A549 (cell line): ENCODE results near the gene ACOX1. TPM values are rescaled to one million over a fixed set of nuclear protein-coding genes. Genes with fewer than 3 reads are reported as not detected.

Experiments used
- ATAC-seq, 2 experiments: fragments of 200-7000 bp in 1 of 2; fragments of >200 bp in 1 of 2; cut with Nextera tagmentation in 1 of 2; cut with Tn5 transposase in 1 of 2; 3 replicates each; pipeline versions ENCODE4 v1.8.0 to v1.9.1; 2018 to 2020; ENCODE audit warnings: mild to moderate bottlenecking in 1 of 2, moderate library complexity in 1 of 2
- CTCF ChIA-PET: fragments of 300-600 bp; sonication (Branson Sonifier 250); formaldehyde crosslinking; extraction: SDS; loops from one replicate; lab custom pipeline; 2021; ENCODE audit warnings: antibody characterized with exemption, inconsistent platforms; lab: Yijun Ruan, JAX
- POLR2A ChIA-PET: fragments of 350-600 bp; formaldehyde crosslinking; extraction: SDS; loops from one replicate; lab custom pipeline; 2021; ENCODE audit warnings: antibody characterized with exemption, inconsistent platforms; lab: Yijun Ruan, JAX
- DNase-seq, 2 experiments: peaks; one replicate each; pipeline versions ENCODE4 v3.0.0 to v3.0.0-alpha.2; 2011 to 2016; ENCODE audit warnings: low read depth in 1 of 2, low spot score in 1 of 2
- FAIRE-seq: peaks from 2 replicates; lab custom pipeline; 2011; peaks lifted over from hg19 to GRCh38; lab: Jason Lieb, UNC
- H3K27ac ChIP-seq, 2 experiments: fragments of >200 bp; sonication (Bioruptor Twin); formaldehyde crosslinking; 3 replicates each; pipeline ENCODE4 v1.5.1; 2016 to 2017
- H3K4me1 ChIP-seq: fragments of >200 bp; sonication (Bioruptor Twin); formaldehyde crosslinking; 3 replicates; pipeline ENCODE4 v1.6.1; 2016
- H3K4me2 ChIP-seq: fragments of >200 bp; sonication (Bioruptor Twin); formaldehyde crosslinking; 3 replicates; pipeline ENCODE4 v1.6.1; 2016
- H3K4me3 ChIP-seq: fragments of >200 bp; sonication (Bioruptor Twin); formaldehyde crosslinking; 3 replicates; pipeline ENCODE4 v1.5.1; 2016
- H3K9me3 ChIP-seq: fragments of >200 bp; sonication (Bioruptor Twin); formaldehyde crosslinking; 3 replicates; pipeline ENCODE4 v1.6.1; 2016
- CHD4 ChIP-seq: fragments of 200-600 bp; sonication (generic); IDR thresholded peaks from 2 replicates; pipeline ENCODE4 v1.6.1; 2016; ENCODE audit warnings: antibody characterized with exemption, mild to moderate bottlenecking, borderline replicate concordance
- EP300 ChIP-seq, 2 experiments: fragments of >200 bp; sonication (Bioruptor Twin); formaldehyde crosslinking; IDR thresholded peaks; 2 replicates in 1 of 2; 3 replicates in 1 of 2; pipeline ENCODE4 v1.6.1; 2016 to 2017
- HOXA7 ChIP-seq: fragments of 250-450 bp; sonication (Bioruptor Pico); IDR thresholded peaks from 2 replicates; pipeline ENCODE4 v1.5.0; 2020; ENCODE audit warnings: mild to moderate bottlenecking, moderate library complexity
- HOXB13 ChIP-seq: fragments of 250-450 bp; sonication (Bioruptor Pico); IDR thresholded peaks from 2 replicates; pipeline ENCODE4 v1.5.0; 2020; ENCODE audit warnings: low read depth, mild to moderate bottlenecking, moderate library complexity
- HOXB5 ChIP-seq: fragments of 250-450 bp; sonication (Bioruptor Pico); IDR thresholded peaks from 2 replicates; pipeline ENCODE4 v1.5.0; 2020; ENCODE audit warnings: mild to moderate bottlenecking, moderate library complexity
- MAZ ChIP-seq: fragments of 150-350 bp; IDR thresholded peaks from 2 replicates; pipeline ENCODE4 v1.6.1; 2014; ENCODE audit warnings: antibody characterized with exemption, low read depth, low read length, borderline replicate concordance
- NFE2L2 ChIP-seq: fragments of 150-350 bp; conservative IDR thresholded peaks from 2 replicates; pipeline ENCODE4 v1.6.1; 2014; ENCODE audit warnings: low read length
- RAD21 ChIP-seq, 2 experiments: fragments of >200 bp in 1 of 2; sonication (Bioruptor Twin) in 1 of 2; formaldehyde crosslinking in 1 of 2; IDR thresholded peaks in 1 of 2; conservative IDR thresholded peaks in 1 of 2; 2 replicates in 1 of 2; 3 replicates in 1 of 2; pipeline ENCODE4 v1.6.1; 2012 to 2018; ENCODE audit warnings: inconsistent platforms in 1 of 2
- RNF2 ChIP-seq: fragments of 200-600 bp; sonication (generic); IDR thresholded peaks from 2 replicates; pipeline ENCODE4 v1.6.1; 2016; ENCODE audit warnings: low read depth, mild to moderate bottlenecking, antibody characterized with exemption, moderate library complexity, borderline replicate concordance
- ZC3H11A ChIP-seq: fragments of 450-650 bp; IDR thresholded peaks from 2 replicates; pipeline ENCODE4 v1.6.1; 2014; ENCODE audit warnings: antibody characterized with exemption, mild to moderate bottlenecking
- WGBS: methylation state at CpG from one replicate; pipeline ENCODE4 v1.1.6; 2017; ENCODE audit errors: missing lambda C conversion rate; 5-methylcytosine and 5-hydroxymethylcytosine counted together
- polyA plus RNA-seq, 4 experiments: library from polyadenylated mRNA; depleted of rRNA in 3 of 4; stranded (reverse); fragments of >200 nt; fragmentation: RNase III in 1 of 4; extraction: RNeasy Plus Mini Kit Qiagen cat#74134 plus additional on column Dnase treatment in 1 of 4; gene quantifications; 2 replicates in 3 of 4; 3 replicates in 1 of 4; pipeline ENCODE4 v1.2.3, GENCODE V29; 2011 to 2017
- TF ChIP-seq, protein P1 (sequence below): IDR thresholded peaks from 2 replicates; pipeline ENCODE4 v1.6.1; 2012
- TF ChIP-seq, protein P2 (sequence below): fragments of 250-450 bp; sonication (Bioruptor Pico); IDR thresholded peaks from 2 replicates; pipeline ENCODE4 v1.5.0; 2020; ENCODE audit warnings: low read depth, mild to moderate bottlenecking, moderate library complexity
- TF ChIP-seq, protein P3 (sequence below): IDR thresholded peaks from 2 replicates; pipeline ENCODE4 v1.6.1; 2012
- TF ChIP-seq, protein P4 (sequence below): fragments of >200 bp; sonication (Bioruptor Twin); formaldehyde crosslinking; IDR thresholded peaks from 3 replicates; pipeline ENCODE4 v1.5.1; 2016
- TF ChIP-seq, protein P5 (sequence below): fragments of 450-650 bp; IDR thresholded peaks from 2 replicates; pipeline ENCODE4 v1.6.1; 2014; ENCODE audit warnings: antibody characterized with exemption

The ACOX1 gene
- polyA plus RNA-seq, 2 of the 4 experiments (the other 2 are of a cell fraction), result 17.9 to 31.1 TPM

DNA sequence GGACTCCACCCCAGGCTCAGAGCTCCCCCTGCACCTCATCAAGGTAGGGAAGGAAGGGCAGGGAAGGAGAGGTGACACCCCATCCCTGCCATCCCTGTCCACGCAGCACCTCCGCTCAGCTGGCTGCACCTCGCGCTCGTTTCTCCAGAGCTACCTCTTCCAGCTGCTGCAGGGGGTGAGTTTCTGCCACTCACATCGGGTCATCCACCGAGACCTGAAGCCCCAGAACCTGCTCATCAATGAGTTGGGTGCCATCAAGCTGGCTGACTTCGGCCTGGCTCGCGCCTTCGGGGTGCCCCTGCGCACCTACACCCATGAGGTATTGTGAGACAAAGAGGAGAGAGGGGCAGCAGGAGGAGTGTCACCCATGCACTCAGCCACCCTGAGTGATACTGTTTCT is 23.1 kb upstream of the ACOX1 start (continued):
- no peak for TF ChIP-seq RNF2
- TF ChIP-seq, all 56 proteins: peak for 0

DNA sequence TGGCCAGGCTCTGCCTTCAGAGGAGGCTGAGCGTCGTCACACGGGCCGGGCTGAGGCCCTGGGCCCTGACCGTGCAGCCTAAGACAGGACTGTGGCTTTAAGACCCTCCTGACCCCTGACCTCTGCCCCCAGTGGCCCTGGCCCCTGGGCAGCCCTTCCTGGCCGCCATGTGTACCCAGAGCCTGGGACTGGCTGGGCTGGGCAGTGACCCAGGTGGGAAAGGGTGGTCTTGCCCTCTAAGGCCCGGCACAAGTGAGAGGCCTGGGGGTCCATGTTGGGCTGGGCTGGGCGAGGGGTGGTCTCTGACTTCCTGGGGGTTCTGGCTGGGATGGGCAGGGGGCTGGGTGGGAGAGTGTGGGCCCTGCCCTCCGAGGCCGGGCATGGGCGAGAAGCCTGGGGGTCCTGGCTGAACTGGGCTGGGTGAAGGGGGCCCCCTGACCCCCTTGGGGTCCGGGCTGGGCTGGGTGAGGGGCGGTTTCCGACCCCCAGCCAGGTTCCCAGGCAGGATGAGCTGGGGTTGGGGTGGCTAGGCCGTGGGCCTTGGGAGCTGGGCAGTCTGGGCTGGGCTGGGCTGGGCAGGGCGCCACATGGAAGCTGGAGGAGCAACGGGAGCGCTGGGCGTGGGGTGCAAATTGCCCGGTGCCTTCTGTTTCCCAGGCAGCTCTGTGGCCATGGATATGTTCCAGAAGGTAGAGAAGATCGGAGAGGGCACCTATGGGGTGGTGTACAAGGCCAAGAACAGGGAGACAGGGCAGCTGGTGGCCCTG is 22.0 kb upstream of the ACOX1 start, which contains the start of gene CDK3:
TSS of gene CDK3 (plus strand) at position 101 of the 767 bp plus-strand sequence. CDS start at position 672, 571 bp downstream.
- H3K4me2 ChIP-seq, result no peak within 1 kb of the TSS
- DNase-seq, result no peak
- WGBS, result 74% methylated on average over 17 of the region's 21 CpGs
- no peak within 1 kb of the TSS for H3K4me3 ChIP-seq
- no peak for TF ChIP-seq HOXA7 (CRISPR knock-in tag)
- TF ChIP-seq HOXB13 (CRISPR knock-in tag), result no peak
- no peak for TF ChIP-seq CHD4
- no peak for TF ChIP-seq MAZ
- TF ChIP-seq EP300 (IDR thresholded peaks at IDR 0.05), result no peak
- no peak for TF ChIP-seq HOXB5
- TF ChIP-seq NFE2L2, result no peak
- TF ChIP-seq, protein P1, sequence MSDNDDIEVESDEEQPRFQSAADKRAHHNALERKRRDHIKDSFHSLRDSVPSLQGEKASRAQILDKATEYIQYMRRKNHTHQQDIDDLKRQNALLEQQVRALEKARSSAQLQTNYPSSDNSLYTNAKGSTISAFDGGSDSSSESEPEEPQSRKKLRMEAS, result no peak
- TF ChIP-seq, protein P2, sequence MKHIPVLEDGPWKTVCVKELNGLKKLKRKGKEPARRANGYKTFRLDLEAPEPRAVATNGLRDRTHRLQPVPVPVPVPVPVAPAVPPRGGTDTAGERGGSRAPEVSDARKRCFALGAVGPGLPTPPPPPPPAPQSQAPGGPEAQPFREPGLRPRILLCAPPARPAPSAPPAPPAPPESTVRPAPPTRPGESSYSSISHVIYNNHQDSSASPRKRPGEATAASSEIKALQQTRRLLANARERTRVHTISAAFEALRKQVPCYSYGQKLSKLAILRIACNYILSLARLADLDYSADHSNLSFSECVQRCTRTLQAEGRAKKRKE (CRISPR knock-in tag), result no peak
- TF ChIP-seq, protein P3, sequence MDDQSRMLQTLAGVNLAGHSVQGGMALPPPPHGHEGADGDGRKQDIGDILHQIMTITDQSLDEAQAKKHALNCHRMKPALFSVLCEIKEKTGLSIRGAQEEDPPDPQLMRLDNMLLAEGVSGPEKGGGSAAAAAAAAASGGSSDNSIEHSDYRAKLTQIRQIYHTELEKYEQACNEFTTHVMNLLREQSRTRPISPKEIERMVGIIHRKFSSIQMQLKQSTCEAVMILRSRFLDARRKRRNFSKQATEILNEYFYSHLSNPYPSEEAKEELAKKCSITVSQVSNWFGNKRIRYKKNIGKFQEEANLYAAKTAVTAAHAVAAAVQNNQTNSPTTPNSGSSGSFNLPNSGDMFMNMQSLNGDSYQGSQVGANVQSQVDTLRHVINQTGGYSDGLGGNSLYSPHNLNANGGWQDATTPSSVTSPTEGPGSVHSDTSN, result no peak
- TF ChIP-seq, protein P4, sequence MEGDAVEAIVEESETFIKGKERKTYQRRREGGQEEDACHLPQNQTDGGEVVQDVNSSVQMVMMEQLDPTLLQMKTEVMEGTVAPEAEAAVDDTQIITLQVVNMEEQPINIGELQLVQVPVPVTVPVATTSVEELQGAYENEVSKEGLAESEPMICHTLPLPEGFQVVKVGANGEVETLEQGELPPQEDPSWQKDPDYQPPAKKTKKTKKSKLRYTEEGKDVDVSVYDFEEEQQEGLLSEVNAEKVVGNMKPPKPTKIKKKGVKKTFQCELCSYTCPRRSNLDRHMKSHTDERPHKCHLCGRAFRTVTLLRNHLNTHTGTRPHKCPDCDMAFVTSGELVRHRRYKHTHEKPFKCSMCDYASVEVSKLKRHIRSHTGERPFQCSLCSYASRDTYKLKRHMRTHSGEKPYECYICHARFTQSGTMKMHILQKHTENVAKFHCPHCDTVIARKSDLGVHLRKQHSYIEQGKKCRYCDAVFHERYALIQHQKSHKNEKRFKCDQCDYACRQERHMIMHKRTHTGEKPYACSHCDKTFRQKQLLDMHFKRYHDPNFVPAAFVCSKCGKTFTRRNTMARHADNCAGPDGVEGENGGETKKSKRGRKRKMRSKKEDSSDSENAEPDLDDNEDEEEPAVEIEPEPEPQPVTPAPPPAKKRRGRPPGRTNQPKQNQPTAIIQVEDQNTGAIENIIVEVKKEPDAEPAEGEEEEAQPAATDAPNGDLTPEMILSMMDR, result peak; percentile 31; the same call in 2 of the 3 replicates
- TF ChIP-seq, protein P5, sequence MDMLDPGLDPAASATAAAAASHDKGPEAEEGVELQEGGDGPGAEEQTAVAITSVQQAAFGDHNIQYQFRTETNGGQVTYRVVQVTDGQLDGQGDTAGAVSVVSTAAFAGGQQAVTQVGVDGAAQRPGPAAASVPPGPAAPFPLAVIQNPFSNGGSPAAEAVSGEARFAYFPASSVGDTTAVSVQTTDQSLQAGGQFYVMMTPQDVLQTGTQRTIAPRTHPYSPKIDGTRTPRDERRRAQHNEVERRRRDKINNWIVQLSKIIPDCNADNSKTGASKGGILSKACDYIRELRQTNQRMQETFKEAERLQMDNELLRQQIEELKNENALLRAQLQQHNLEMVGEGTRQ, result no peak
- TF ChIP-seq RAD21 (conservative IDR thresholded peaks at IDR 0.05 in 1 of 2, IDR thresholded peaks at IDR 0.05 in 1 of 2), result 0 out of 5 replicates have a peak, but pooled peaks of 1 of the 2 experiments have one; percentile 2
- TF ChIP-seq ZC3H11A, result no peak
- TF ChIP-seq, all 56 proteins: peak for 2
- ATAC-seq, result no peak; a peak in 1 of 6 replicates
- no peak for FAIRE-seq
- ChIA-PET CTCF (interaction anchor here (0.6 to 24.2 kb wide), 38 partner anchors 9 to 383 kb away, joined by 3 to 408 read pairs (median 4); partner anchors contain the start of genes ACOX1, FBF1, MRPL38 and SPHK1), POLR2A (interaction anchor here (1.3 kb wide), 1 partner anchor 120 kb away, joined by 4 read pairs; no protein-coding TSS in a partner anchor)
- no peaks in the 10 kb centered on the region for H3K9me3 ChIP-seq
- H3K27ac ChIP-seq, result peak within 1 kb of the TSS in 1 of 2 experiments; percentile 52; a peak in 2 of 6 replicates
- peaks cover 15% of the 10 kb centered on the region; the same call in 2 of the 3 replicates for H3K4me1 ChIP-seq
